Measurements from ENCODE around the gene EME2.

- TF ChIP-seq CTCF (conservative IDR thresholded peaks at IDR 0.05; ENCODE audit: low read depth in 2 of 2): no peak
- TF ChIP-seq REST (IDR thresholded peaks at IDR 0.05; ENCODE audit: unreplicated experiment): no peak
- TF ChIP-seq POLR2AphosphoS5 (IDR thresholded peaks at IDR 0.05; ENCODE audit: low read depth): peak; percentile 62
- TF ChIP-seq EZH2 (IDR thresholded peaks at IDR 0.05; ENCODE audit: low read depth, unreplicated experiment): no peak
- TF ChIP-seq EZH2phosphoT487 (IDR thresholded peaks at IDR 0.05; ENCODE audit: unreplicated experiment): no peak
- no peak for TF ChIP-seq JUNB (IDR thresholded peaks at IDR 0.05; ENCODE audit: unreplicated experiment)
Measured at GRCh38 chr16:1771188-1771863, 1.3 kb upstream of the EME2 start, which contains the start of gene NME3.

Measured in GM23338 (cell line).